ENCODE data around the gene GSTM3. TPM values are rescaled to one million over a fixed set of nuclear protein-coding genes. Genes with fewer than 3 reads are reported as not detected.

GSTM3 gene
- total and polyA plus RNA-seq, 4 donors: 17.9 to 146 (median 66.1) TPM

GRCh38 chr1:109765896-109766615 lies 25.2 kb upstream of the GSTM3 start:
- DNase-seq (peak in 1 of 2 donors; percentile 49), ATAC-seq (ENCODE audit: low FRiP score) (no peak)
- 86 to 92% methylated on average over 13 of the region's 13 CpGs for WGBS, 2 donors
- H3K27ac ChIP-seq (ENCODE audit: low read depth in 1 of 2, low read length in 2 of 2): no peak overlapping the region
- no peaks in the 10 kb centered on the region for H3K9me3 ChIP-seq (ENCODE audit: control insufficient read depth, low read length)
- intact Hi-C loops (cut with DNase I): no loop called here
- H3K4me3 ChIP-seq (ENCODE audit: low read length in 2 of 2): no peak overlapping the region
- no peaks in the 10 kb centered on the region for H3K36me3 ChIP-seq (ENCODE audit: control insufficient read depth in 1 of 2, insufficient read depth in 2 of 2, low read length in 1 of 2)
- H3K27me3 ChIP-seq (ENCODE audit: control insufficient read depth in 1 of 2, insufficient read depth in 2 of 2, low read length in 1 of 2): no peaks in the 10 kb centered on the region
- H3K4me1 ChIP-seq (ENCODE audit: control insufficient read depth in 1 of 2, insufficient read depth in 2 of 2, low read length in 2 of 2): no peaks in the 10 kb centered on the region

GRCh38 chr1:109765483-109765815 lies 24.6 kb upstream of the GSTM3 start:
- Histone ChIP-seq H3K36me3 (ENCODE audit: control insufficient read depth in 1 of 2, insufficient read depth in 2 of 2, low read length in 1 of 2) (no peaks in the 10 kb centered on the region), H3K27me3 (ENCODE audit: control insufficient read depth in 1 of 2, insufficient read depth in 2 of 2, low read length in 1 of 2) (no peaks in the 10 kb centered on the region), H3K27ac (ENCODE audit: low read depth in 1 of 2, low read length in 2 of 2) (no peak overlapping the region), H3K4me1 (ENCODE audit: control insufficient read depth in 1 of 2, insufficient read depth in 2 of 2, low read length in 2 of 2) (no peaks in the 10 kb centered on the region), H3K9me3 (ENCODE audit: control insufficient read depth, low read length) (no peaks in the 10 kb centered on the region), H3K4me3 (ENCODE audit: low read length in 2 of 2) (no peak overlapping the region)
- no peak for ATAC-seq (ENCODE audit: low FRiP score)
- no peak for DNase-seq
- intact Hi-C loops (cut with DNase I): no loop called here
- WGBS, 2 donors: 88 to 93% methylated on average over 4 of the region's 4 CpGs

- Histone ChIP-seq H3K27me3 (ENCODE audit: control insufficient read depth in 1 of 2, insufficient read depth in 2 of 2, low read length in 1 of 2) (no peaks in the 10 kb centered on the region), H3K4me1 (ENCODE audit: control insufficient read depth in 1 of 2, insufficient read depth in 2 of 2, low read length in 2 of 2) (no peaks in the 10 kb centered on the region), H3K36me3 (ENCODE audit: control insufficient read depth in 1 of 2, insufficient read depth in 2 of 2, low read length in 1 of 2) (no peaks in the 10 kb centered on the region), H3K27ac (ENCODE audit: low read depth in 1 of 2, low read length in 2 of 2) (no peak overlapping the region), H3K9me3 (ENCODE audit: control insufficient read depth, low read length) (no peaks in the 10 kb centered on the region), H3K4me3 (ENCODE audit: low read length in 2 of 2) (no peak overlapping the region)
- intact Hi-C loops (cut with DNase I): no loop called here
- DNase-seq: peak in 1 of 2 donors; percentile 71
- WGBS, 2 donors: 86 to 95% methylated on average over 10 to 13 of the region's 13 CpGs
- ATAC-seq (ENCODE audit: low FRiP score): no peak
Measured at GRCh38 chr1:109764561-109765482, 24.0 kb upstream of the GSTM3 start.

- H3K36me3 ChIP-seq (ENCODE audit: control insufficient read depth in 1 of 2, insufficient read depth in 2 of 2, low read length in 1 of 2): no peaks in the 10 kb centered on the region
- H3K9me3 ChIP-seq (ENCODE audit: control insufficient read depth, low read length): no peaks in the 10 kb centered on the region
- peak in 1 of 2 donors; percentile 58 for DNase-seq
- intact Hi-C loops (cut with DNase I): no loop called here
- no peaks in the 10 kb centered on the region for H3K27me3 ChIP-seq (ENCODE audit: control insufficient read depth in 1 of 2, insufficient read depth in 2 of 2, low read length in 1 of 2)
- no peak within 1 kb of the TSS for H3K4me3 ChIP-seq (ENCODE audit: low read length in 2 of 2)
- no peaks in the 10 kb centered on the region for H3K4me1 ChIP-seq (ENCODE audit: control insufficient read depth in 1 of 2, insufficient read depth in 2 of 2, low read length in 2 of 2)
- 92 to 94% methylated on average over 11 of the region's 11 CpGs for WGBS, 2 donors
- ATAC-seq (ENCODE audit: low FRiP score): no peak
- no peak within 1 kb of the TSS for H3K27ac ChIP-seq (ENCODE audit: low read depth in 1 of 2, low read length in 2 of 2)
Measured at GRCh38 chr1:109763646-109764415, 23.0 kb upstream of the GSTM3 start, which contains the start of gene EPS8L3. TSS of gene EPS8L3 (minus strand) at chr1:109763923. CDS start at chr1:109761749, 2,174 bp downstream.

- H3K36me3 ChIP-seq (ENCODE audit: control insufficient read depth in 1 of 2, insufficient read depth in 2 of 2, low read length in 1 of 2): no peaks in the 10 kb centered on the region
- DNase-seq (peak; percentile 54 to 65), ATAC-seq (ENCODE audit: low FRiP score) (no peak)
- intact Hi-C loops (cut with DNase I): no loop called here
- H3K27me3 ChIP-seq (ENCODE audit: control insufficient read depth in 1 of 2, insufficient read depth in 2 of 2, low read length in 1 of 2): no peaks in the 10 kb centered on the region
- WGBS, 2 donors: 81 to 87% methylated on average over 11 of the region's 11 CpGs
- H3K9me3 ChIP-seq (ENCODE audit: control insufficient read depth, low read length): no peaks in the 10 kb centered on the region
- H3K27ac ChIP-seq (ENCODE audit: low read depth in 1 of 2, low read length in 2 of 2): no peak overlapping the region
- no peak overlapping the region for H3K4me3 ChIP-seq (ENCODE audit: low read length in 2 of 2)
- H3K4me1 ChIP-seq (ENCODE audit: control insufficient read depth in 1 of 2, insufficient read depth in 2 of 2, low read length in 2 of 2): no peaks in the 10 kb centered on the region
Measured at GRCh38 chr1:109762821-109763645, 22.2 kb upstream of the GSTM3 start.

- WGBS, 2 donors: 95 to 96% methylated on average over 7 of the region's 7 CpGs
- Histone ChIP-seq H3K9me3 (ENCODE audit: control insufficient read depth, low read length) (no peaks in the 10 kb centered on the region), H3K36me3 (ENCODE audit: control insufficient read depth in 1 of 2, insufficient read depth in 2 of 2, low read length in 1 of 2) (no peaks in the 10 kb centered on the region), H3K27ac (ENCODE audit: low read depth in 1 of 2, low read length in 2 of 2) (no peak overlapping the region), H3K27me3 (ENCODE audit: control insufficient read depth in 1 of 2, insufficient read depth in 2 of 2, low read length in 1 of 2) (no peaks in the 10 kb centered on the region), H3K4me3 (ENCODE audit: low read length in 2 of 2) (no peak overlapping the region), H3K4me1 (ENCODE audit: control insufficient read depth in 1 of 2, insufficient read depth in 2 of 2, low read length in 2 of 2) (no peaks in the 10 kb centered on the region)
- DNase-seq (peak in 1 of 2 donors; percentile 47), ATAC-seq (ENCODE audit: low FRiP score) (no peak)
- intact Hi-C loops (cut with DNase I): no loop called here
Measured at GRCh38 chr1:109762039-109762585, 21.3 kb upstream of the GSTM3 start.

GRCh38 chr1:109761227-109762038 lies 20.6 kb upstream of the GSTM3 start:
- Histone ChIP-seq H3K36me3 (ENCODE audit: control insufficient read depth in 1 of 2, insufficient read depth in 2 of 2, low read length in 1 of 2) (no peaks in the 10 kb centered on the region), H3K9me3 (ENCODE audit: control insufficient read depth, low read length) (no peaks in the 10 kb centered on the region), H3K27me3 (ENCODE audit: control insufficient read depth in 1 of 2, insufficient read depth in 2 of 2, low read length in 1 of 2) (no peaks in the 10 kb centered on the region), H3K4me3 (ENCODE audit: low read length in 2 of 2) (no peak overlapping the region), H3K4me1 (ENCODE audit: control insufficient read depth in 1 of 2, insufficient read depth in 2 of 2, low read length in 2 of 2) (no peaks in the 10 kb centered on the region), H3K27ac (ENCODE audit: low read depth in 1 of 2, low read length in 2 of 2) (no peak overlapping the region)
- intact Hi-C loops (cut with DNase I): no loop called here
- ATAC-seq (ENCODE audit: low FRiP score): no peak
- DNase-seq: peak in 1 of 2 donors; percentile 68
- WGBS, 2 donors: 81 to 91% methylated on average over 14 of the region's 14 CpGs

All from aorta (tissue), 5 donors.